Heart left ventricle (tissue), 13 donors: Measurements from ENCODE around the gene IGSF8.

Experiments used
- POLR2A ChIP-seq, 2 donors: fragments of 450-650 bp; IDR thresholded peaks; one replicate each; pipeline ENCODE4 v1.6.1; 2017; ENCODE audit warnings: antibody characterized with exemption in 2 of 2, mild to moderate bottlenecking in 2 of 2, moderate library complexity in 2 of 2
- TF ChIP-seq, protein P1 (sequence below), 12 donors: fragments of 200-600 bp; sonication (generic) in 4 of 12; IDR thresholded peaks; one replicate each; pipeline versions ENCODE4 v1.5.0 to v1.8.0; 2018 to 2022; ENCODE audit warnings: antibody characterized with exemption in 12 of 12, mild to moderate bottlenecking in 5 of 12
- donor health status: ischemic (EF 13 %, LVEDD 7.1; RV severe dilation, severe dysfunction).
- donor health status: DM: no; HTN: yes; CAD: no.
- donor health status: DM: no; HTN: no; CAD: no.
- donor health status: ischemic (EF 25% LVEDD 6.9; RV normal size, moderate dysfunction).
- donor health status: ischemic (EF 25% LVEDD 5.7; RV mildly dilated, moderate dysfunction).
- donor health status: ischemic (EF 35%, LVEDD 5.7; RV mildly dilated, moderate dysfunction).
- donor health status: nonischemic (EF 11% LVEDD 7.7; RV severe dilation, severe dysfunction).
- donor health status: DM: yes; HTN: yes; CAD: no.
- donor health status: PGD.
- donor health status: ischemic (EF 29% LVEDD 5.4; RV normal size, mild dysfunction).
- donor health status: nonischemic (EF 23%, LVEDD 6.1; RV moderate dilation, normal function).

GRCh38 chr1:160097911-160098851 is at the start of gene IGSF8:
- TF ChIP-seq, protein P1, sequence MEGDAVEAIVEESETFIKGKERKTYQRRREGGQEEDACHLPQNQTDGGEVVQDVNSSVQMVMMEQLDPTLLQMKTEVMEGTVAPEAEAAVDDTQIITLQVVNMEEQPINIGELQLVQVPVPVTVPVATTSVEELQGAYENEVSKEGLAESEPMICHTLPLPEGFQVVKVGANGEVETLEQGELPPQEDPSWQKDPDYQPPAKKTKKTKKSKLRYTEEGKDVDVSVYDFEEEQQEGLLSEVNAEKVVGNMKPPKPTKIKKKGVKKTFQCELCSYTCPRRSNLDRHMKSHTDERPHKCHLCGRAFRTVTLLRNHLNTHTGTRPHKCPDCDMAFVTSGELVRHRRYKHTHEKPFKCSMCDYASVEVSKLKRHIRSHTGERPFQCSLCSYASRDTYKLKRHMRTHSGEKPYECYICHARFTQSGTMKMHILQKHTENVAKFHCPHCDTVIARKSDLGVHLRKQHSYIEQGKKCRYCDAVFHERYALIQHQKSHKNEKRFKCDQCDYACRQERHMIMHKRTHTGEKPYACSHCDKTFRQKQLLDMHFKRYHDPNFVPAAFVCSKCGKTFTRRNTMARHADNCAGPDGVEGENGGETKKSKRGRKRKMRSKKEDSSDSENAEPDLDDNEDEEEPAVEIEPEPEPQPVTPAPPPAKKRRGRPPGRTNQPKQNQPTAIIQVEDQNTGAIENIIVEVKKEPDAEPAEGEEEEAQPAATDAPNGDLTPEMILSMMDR (IDR thresholded peaks at IDR 0.05): no peak
- TF ChIP-seq POLR2A (IDR thresholded peaks at IDR 0.05): peak in 1 of 2 donors; percentile 19
